Cortex of kidney (tissue), 1 donor: ENCODE data around the gene AKAP11.
"Not testable (repeated sequence)": the region's sequence is repeated elsewhere in the genome, so short reads cannot be mapped to it uniquely, and the experiment has no call there.

Experiments
- DNase-seq: peaks from one replicate; lab custom pipeline; 2025; lab: John Stamatoyannopoulos, UW

Gene AKAP11

GRCh38 chr13:42272115-42272803 is at the start of gene AKAP11:
Gene AKAP11 (plus strand): TSS chr13:42272152. CDS start chr13:42286349, 14,197 bp downstream.
- DNase-seq = no peak

GRCh38 chr13:42223681-42224080 is 48.3 kb upstream of the AKAP11 start:
- no peak for DNase-seq

- DNase-seq = no peak
Measured at GRCh38 chr13:42225051-42225450, 46.9 kb upstream of the AKAP11 start.

GRCh38 chr13:42226759-42227158 is 45.2 kb upstream of the AKAP11 start:
- DNase-seq = not testable (repeated sequence)

GRCh38 chr13:42228527-42228926 is 43.4 kb upstream of the AKAP11 start:
- DNase-seq = no peak

GRCh38 chr13:42229287-42229686 is 42.7 kb upstream of the AKAP11 start:
- DNase-seq = no peak

- no peak for DNase-seq
Measured at GRCh38 chr13:42232671-42233070, 39.3 kb upstream of the AKAP11 start.

- no peak for DNase-seq
Measured at GRCh38 chr13:42233726-42234125, 38.2 kb upstream of the AKAP11 start.

GRCh38 chr13:42239161-42239560 is 32.8 kb upstream of the AKAP11 start:
- no peak for DNase-seq

GRCh38 chr13:42239644-42240043 is 32.3 kb upstream of the AKAP11 start:
- DNase-seq = no peak

- DNase-seq = no peak
Measured at GRCh38 chr13:42246541-42246940, 25.4 kb upstream of the AKAP11 start.

GRCh38 chr13:42247883-42248282 is 24.1 kb upstream of the AKAP11 start:
- no peak for DNase-seq

GRCh38 chr13:42255886-42256285 is 16.1 kb upstream of the AKAP11 start:
- DNase-seq = no peak

- no peak for DNase-seq
Measured at GRCh38 chr13:42258747-42259146, 13.2 kb upstream of the AKAP11 start.

- DNase-seq = no peak
Measured at GRCh38 chr13:42259515-42259914, 12.4 kb upstream of the AKAP11 start.

GRCh38 chr13:42260903-42261654 is 10.9 kb upstream of the AKAP11 start:
- no peak for DNase-seq

- no peak for DNase-seq
Measured at GRCh38 chr13:42266473-42266872, 5.5 kb upstream of the AKAP11 start.

- no peak for DNase-seq
Measured at GRCh38 chr13:42270160-42270856, 1.6 kb upstream of the AKAP11 start.

GRCh38 chr13:42270857-42271215 is 1.1 kb upstream of the AKAP11 start:
- no peak for DNase-seq

- DNase-seq = peak; percentile 76
Measured at GRCh38 chr13:42271337-42272114, 426 bp upstream of the AKAP11 start.

- DNase-seq = no peak
Measured at GRCh38 chr13:42272804-42273175, 838 bp downstream of the AKAP11 start.

GRCh38 chr13:42274386-42275097 is 2.6 kb downstream of the AKAP11 start:
- DNase-seq = no peak
